ENCODE measurements around the gene COLEC11.

DNA sequence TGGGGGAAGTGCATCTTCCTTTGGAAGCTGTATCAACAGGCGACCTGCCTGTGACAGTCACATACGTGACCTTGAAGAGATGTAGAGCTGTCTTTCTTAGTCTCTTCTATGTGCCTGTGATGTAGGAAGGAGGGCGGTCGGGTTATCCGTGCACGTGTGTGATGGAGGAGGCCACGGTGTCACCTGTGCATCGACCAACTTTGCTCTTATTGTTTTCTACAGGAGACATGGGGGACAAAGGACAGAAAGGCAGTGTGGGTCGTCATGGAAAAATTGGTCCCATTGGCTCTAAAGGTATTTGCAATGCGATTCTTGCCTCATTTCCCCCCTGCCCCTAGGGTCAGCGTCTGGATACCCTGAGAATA, 42.4 kb downstream of the COLEC11 start:
- TF ChIP-seq, protein P1, sequence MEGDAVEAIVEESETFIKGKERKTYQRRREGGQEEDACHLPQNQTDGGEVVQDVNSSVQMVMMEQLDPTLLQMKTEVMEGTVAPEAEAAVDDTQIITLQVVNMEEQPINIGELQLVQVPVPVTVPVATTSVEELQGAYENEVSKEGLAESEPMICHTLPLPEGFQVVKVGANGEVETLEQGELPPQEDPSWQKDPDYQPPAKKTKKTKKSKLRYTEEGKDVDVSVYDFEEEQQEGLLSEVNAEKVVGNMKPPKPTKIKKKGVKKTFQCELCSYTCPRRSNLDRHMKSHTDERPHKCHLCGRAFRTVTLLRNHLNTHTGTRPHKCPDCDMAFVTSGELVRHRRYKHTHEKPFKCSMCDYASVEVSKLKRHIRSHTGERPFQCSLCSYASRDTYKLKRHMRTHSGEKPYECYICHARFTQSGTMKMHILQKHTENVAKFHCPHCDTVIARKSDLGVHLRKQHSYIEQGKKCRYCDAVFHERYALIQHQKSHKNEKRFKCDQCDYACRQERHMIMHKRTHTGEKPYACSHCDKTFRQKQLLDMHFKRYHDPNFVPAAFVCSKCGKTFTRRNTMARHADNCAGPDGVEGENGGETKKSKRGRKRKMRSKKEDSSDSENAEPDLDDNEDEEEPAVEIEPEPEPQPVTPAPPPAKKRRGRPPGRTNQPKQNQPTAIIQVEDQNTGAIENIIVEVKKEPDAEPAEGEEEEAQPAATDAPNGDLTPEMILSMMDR (conservative IDR thresholded peaks at IDR 0.05) = no peak
- TF ChIP-seq ZFX (IDR thresholded peaks at IDR 0.05) = no peak

All from C4-2B (cell line).